IgD-negative memory B cell (primary cell): ENCODE results near the gene STKLD1. TPM values are rescaled to one million over a fixed set of nuclear protein-coding genes. Genes with fewer than 3 reads are reported as not detected.

Source experiments
- H3K27ac Mint-ChIP-seq, 3 donors: one replicate each; pipeline ENCODE4 v1.8.0; 2020 to 2022; ENCODE audit warnings: mild to moderate bottlenecking in 3 of 3, mixed read lengths in 3 of 3, moderate library complexity in 1 of 3
- H3K27me3 Mint-ChIP-seq: one replicate; pipeline ENCODE4 v1.8.0; 2021; ENCODE audit warnings: mixed read lengths
- H3K36me3 Mint-ChIP-seq: one replicate; pipeline ENCODE4 v1.8.0; 2020; ENCODE audit warnings: mild to moderate bottlenecking, mixed read lengths
- H3K4me1 Mint-ChIP-seq, 3 donors: one replicate each; pipeline ENCODE4 v1.8.0; 2020 to 2022; ENCODE audit warnings: mixed read lengths in 3 of 3, mild to moderate bottlenecking in 1 of 3
- H3K4me3 Mint-ChIP-seq, 4 donors: one replicate each; pipeline ENCODE4 v1.8.0; 2020 to 2022; ENCODE audit warnings: mild to moderate bottlenecking in 4 of 4, mixed read lengths in 4 of 4, moderate library complexity in 3 of 4
- H3K9me3 Mint-ChIP-seq, 3 donors: one replicate each; pipeline ENCODE4 v1.8.0; 2020 to 2021; ENCODE audit warnings: mixed read lengths in 3 of 3, mild to moderate bottlenecking in 1 of 3
- polyA plus RNA-seq: library from polyadenylated mRNA; unstranded; fragments of 300-500 nt; fragmentation: Illumina TruSeq; gene quantifications from one replicate; pipeline ENCODE4 v1.2.3, GENCODE V29; 2021

The STKLD1 gene
- polyA plus RNA-seq, 1 donor from 2014 or later = 0.16 TPM

DNA sequence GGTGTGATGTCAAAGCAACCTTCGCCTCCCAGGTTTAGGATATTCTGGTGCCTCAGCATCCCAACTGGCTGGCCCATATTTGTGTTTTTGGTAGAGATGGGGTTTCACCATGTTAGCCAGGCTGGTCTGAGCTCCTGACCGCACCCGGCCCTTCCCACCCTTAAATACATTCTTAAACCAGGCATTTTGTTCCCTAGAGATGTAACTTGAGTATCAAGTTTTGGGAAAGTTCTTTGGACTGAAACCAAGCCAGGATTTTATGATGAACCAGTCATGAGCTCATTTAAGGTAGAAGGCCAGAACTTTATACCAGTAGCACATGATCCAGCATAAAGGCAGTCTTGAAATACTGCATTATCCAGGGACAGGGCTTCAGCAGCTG lies 24.6 kb upstream of the STKLD1 start:
- Mint-ChIP-seq H3K27me3 (no peaks in the 10 kb centered on the region), H3K9me3 (no peaks in the 10 kb centered on the region), H3K4me3 (peak overlapping the region in 1 of 4 donors; percentile 95), H3K27ac (peak overlapping the region in 1 of 3 donors; percentile 92), H3K4me1 (peaks cover 17 to 31% (median 24%) of the 10 kb centered on the region in 3 donors), H3K36me3 (peaks cover 5% of the 10 kb centered on the region)

DNA sequence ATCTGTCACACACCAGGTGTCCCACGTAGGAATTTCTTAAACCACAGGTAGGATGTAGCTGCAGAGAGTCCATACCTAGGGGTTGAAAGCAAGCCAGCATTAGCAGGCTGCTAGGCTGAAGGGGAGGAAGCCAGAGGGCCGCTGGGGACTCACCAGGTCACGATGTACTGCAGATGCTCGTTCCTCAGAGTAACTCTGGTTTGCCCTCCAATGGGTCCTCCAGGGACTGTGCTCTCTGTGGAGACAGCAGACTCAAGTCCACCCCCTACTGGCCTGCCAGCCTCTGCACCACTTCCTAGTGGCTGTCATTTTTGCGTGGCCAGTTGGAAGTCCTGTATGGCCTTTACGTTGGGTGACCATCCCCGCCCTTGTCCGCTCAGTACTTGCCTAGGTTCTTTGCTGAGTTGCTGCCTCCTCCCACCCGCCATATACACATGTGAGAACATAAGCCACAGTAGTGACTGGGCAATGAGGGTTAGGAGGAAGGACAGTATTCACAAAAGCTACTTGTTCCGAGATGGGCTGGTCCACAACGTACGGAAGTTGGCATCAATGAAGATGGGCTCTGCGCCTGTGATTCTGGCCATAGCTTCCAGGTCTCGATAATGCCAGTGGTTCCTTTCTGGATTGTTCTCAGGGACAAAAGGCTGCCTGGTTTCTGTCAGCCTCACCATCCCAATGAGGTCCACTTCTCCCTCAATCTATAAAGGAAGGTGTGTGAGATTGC lies 24.1 kb upstream of the STKLD1 start:
- peak overlapping the region in 3 of 4 donors; percentile 32 to 95 (median 57) for H3K4me3 Mint-ChIP-seq
- H3K27ac Mint-ChIP-seq = peak overlapping the region in 1 of 3 donors; percentile 92
- H3K36me3 Mint-ChIP-seq = peaks cover 5% of the 10 kb centered on the region
- H3K4me1 Mint-ChIP-seq = peaks cover 17 to 25% (median 18%) of the 10 kb centered on the region in 3 donors
- no peaks in the 10 kb centered on the region for H3K27me3 Mint-ChIP-seq
- H3K9me3 Mint-ChIP-seq = no peaks in the 10 kb centered on the region

GRCh38 chr9:133352635-133353340 lies 23.4 kb upstream of the STKLD1 start:
- Mint-ChIP-seq H3K4me1 (peaks cover 16 to 30% (median 20%) of the 10 kb centered on the region in 3 donors), H3K9me3 (no peaks in the 10 kb centered on the region), H3K4me3 (peak overlapping the region in 1 of 4 donors; percentile 95), H3K27me3 (no peaks in the 10 kb centered on the region), H3K36me3 (peaks cover 5% of the 10 kb centered on the region), H3K27ac (peak overlapping the region in 2 of 3 donors; percentile 71 to 92)

- Mint-ChIP-seq H3K4me1 (peaks cover 11 to 27% (median 23%) of the 10 kb centered on the region in 3 donors), H3K36me3 (peaks cover 3% of the 10 kb centered on the region), H3K4me3 (peak overlapping the region in 1 of 4 donors; percentile 95), H3K27ac (peak overlapping the region in 1 of 3 donors; percentile 92), H3K27me3 (no peaks in the 10 kb centered on the region), H3K9me3 (no peaks in the 10 kb centered on the region)
Measured at GRCh38 chr9:133353548-133353947, 22.6 kb upstream of the STKLD1 start.

DNA sequence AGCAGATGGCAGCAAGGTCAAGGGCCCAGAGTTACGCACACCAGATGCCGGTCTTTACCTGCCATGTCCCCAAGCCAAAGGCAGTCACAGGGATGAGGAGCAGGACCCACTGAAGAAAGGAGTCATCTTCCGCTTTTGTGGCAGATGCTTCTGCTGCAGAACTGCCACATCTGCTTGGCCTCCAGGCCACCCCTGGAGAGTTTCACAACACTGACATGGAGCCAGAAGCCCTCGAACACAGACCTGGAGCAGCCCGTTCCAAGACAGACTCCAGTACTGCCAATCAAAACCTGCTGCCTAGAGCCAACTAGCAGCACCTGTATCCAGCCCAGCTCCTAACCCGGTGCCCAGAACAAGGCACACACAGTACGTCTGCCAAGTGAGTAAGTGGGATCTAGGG lies 21.4 kb upstream of the STKLD1 start:
- no peaks in the 10 kb centered on the region for H3K36me3 Mint-ChIP-seq
- H3K4me3 Mint-ChIP-seq = peak overlapping the region in 3 of 4 donors; percentile 75 to 95 (median 85)
- no peaks in the 10 kb centered on the region for H3K27me3 Mint-ChIP-seq
- peaks cover 3 to 20% (median 11%) of the 10 kb centered on the region in 3 donors for H3K4me1 Mint-ChIP-seq
- peak overlapping the region; percentile 59 to 92 (median 83) for H3K27ac Mint-ChIP-seq
- no peaks in the 10 kb centered on the region for H3K9me3 Mint-ChIP-seq

DNA sequence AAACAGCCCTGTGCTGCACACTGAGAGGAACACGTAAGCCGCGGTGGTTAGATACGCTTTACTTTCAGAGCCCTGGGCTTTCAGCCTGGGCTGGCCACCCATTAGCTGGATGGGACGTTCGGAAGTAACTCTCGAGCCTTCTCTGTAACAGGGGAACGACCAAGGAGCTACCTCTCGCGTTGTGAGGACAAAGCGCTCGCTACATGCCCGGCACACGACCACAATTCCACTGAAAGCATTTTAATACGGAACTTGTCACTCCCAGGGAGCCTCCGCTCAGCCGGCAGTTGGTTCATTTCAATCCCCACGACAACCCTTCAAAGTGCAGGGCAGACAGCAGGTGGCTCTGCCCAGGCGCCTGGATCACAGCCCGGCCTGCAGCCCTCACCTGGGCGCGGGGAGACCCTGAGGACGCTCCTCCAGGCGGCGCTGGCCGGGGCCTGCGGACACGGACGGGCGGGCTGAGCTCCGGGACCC lies 20.2 kb upstream of the STKLD1 start:
- peaks cover 3 to 20% (median 13%) of the 10 kb centered on the region in 3 donors for H3K4me1 Mint-ChIP-seq
- H3K36me3 Mint-ChIP-seq = no peaks in the 10 kb centered on the region
- no peaks in the 10 kb centered on the region for H3K27me3 Mint-ChIP-seq
- no peaks in the 10 kb centered on the region for H3K9me3 Mint-ChIP-seq
- H3K27ac Mint-ChIP-seq = peak overlapping the region; percentile 92
- peak overlapping the region; percentile 85 to 95 (median 94) for H3K4me3 Mint-ChIP-seq

- H3K36me3 Mint-ChIP-seq = no peaks in the 10 kb centered on the region
- H3K4me1 Mint-ChIP-seq = peaks cover 3 to 20% (median 13%) of the 10 kb centered on the region in 3 donors
- no peaks in the 10 kb centered on the region for H3K27me3 Mint-ChIP-seq
- H3K4me3 Mint-ChIP-seq = peak within 1 kb of the TSS; percentile 85 to 95 (median 94)
- no peaks in the 10 kb centered on the region for H3K9me3 Mint-ChIP-seq
- peak within 1 kb of the TSS; percentile 92 for H3K27ac Mint-ChIP-seq
Measured at GRCh38 chr9:133356391-133357091, 19.6 kb upstream of the STKLD1 start, which contains the start of the genes SURF1 and SURF2. SURF1 (minus strand) TSS chr9:133356487; CDS start chr9:133356453, 34 bp downstream. SURF2 (plus strand) TSS chr9:133356550; CDS start chr9:133356593, 43 bp downstream.

GRCh38 chr9:133357656-133358055 lies 18.5 kb upstream of the STKLD1 start:
- Mint-ChIP-seq H3K9me3 (no peaks in the 10 kb centered on the region), H3K36me3 (peaks cover 1% of the 10 kb centered on the region), H3K27me3 (no peaks in the 10 kb centered on the region), H3K4me1 (peaks cover 0 to 20% (median 13%) of the 10 kb centered on the region in 3 donors), H3K27ac (peak overlapping the region in 2 of 3 donors; percentile 67 to 74), H3K4me3 (peak overlapping the region; percentile 85 to 95 (median 90))

DNA sequence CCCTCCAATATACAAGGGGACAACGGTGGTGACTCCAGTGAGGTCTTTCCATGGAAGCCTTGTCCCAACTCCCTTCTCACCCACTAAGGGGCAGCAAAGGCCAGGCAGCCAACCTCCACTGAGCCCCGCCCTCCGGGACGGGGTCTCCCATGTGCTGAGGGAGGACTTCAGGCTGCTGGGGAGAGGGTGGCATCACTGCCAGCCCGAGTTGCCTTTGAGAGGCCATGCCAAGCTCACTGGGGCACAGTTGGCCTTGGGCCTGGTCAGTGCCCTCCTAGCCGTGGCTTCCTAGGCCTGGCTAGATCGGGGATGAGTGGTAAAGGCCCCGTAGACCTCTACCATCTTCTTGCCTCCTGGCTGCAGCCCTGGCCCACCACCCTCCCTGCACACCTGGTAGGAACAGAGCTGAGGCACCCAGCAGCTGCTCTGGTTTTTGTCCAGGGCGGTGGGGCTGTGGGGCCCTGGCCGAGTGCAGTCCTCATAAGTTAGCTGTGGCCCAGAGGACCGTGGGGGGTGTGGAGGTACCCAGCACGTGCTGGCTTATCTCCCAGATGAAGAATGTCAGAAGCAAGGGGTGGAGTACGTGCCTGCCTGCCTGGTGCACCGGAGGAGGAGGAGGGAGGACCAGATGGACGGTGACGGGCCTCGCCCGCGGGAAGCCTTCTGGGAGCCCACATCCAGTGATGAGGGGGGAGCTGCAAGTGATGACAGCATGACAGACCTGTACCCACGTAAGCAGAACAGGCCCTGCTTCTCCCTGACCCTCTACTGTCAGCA lies 16.6 kb upstream of the STKLD1 start:
- peak overlapping the region in 2 of 4 donors; percentile 16 to 68 for H3K4me3 Mint-ChIP-seq
- peaks cover 0 to 17% (median 11%) of the 10 kb centered on the region in 3 donors for H3K4me1 Mint-ChIP-seq
- no peaks in the 10 kb centered on the region for H3K27me3 Mint-ChIP-seq
- H3K9me3 Mint-ChIP-seq = no peaks in the 10 kb centered on the region
- peaks cover 1% of the 10 kb centered on the region for H3K36me3 Mint-ChIP-seq
- H3K27ac Mint-ChIP-seq = peak overlapping the region in 2 of 3 donors; percentile 53 to 77

GRCh38 chr9:133360400-133361393 lies 15.5 kb upstream of the STKLD1 start:
- Mint-ChIP-seq H3K27ac (peak overlapping the region in 2 of 3 donors; percentile 28 to 77), H3K27me3 (no peaks in the 10 kb centered on the region), H3K4me1 (peaks cover under 1 to 11% (median 11%) of the 10 kb centered on the region in 3 donors), H3K4me3 (peak overlapping the region in 2 of 4 donors; percentile 38 to 74), H3K9me3 (no peaks in the 10 kb centered on the region), H3K36me3 (peaks cover 1% of the 10 kb centered on the region)

- peak overlapping the region in 1 of 4 donors; percentile 74 for H3K4me3 Mint-ChIP-seq
- no peaks in the 10 kb centered on the region for H3K9me3 Mint-ChIP-seq
Measured at GRCh38 chr9:133361507-133362092, 14.6 kb upstream of the STKLD1 start.

GRCh38 chr9:133362359-133363044 lies 13.7 kb upstream of the STKLD1 start:
- Mint-ChIP-seq H3K27me3 (no peaks in the 10 kb centered on the region), H3K36me3 (peaks cover 1% of the 10 kb centered on the region), H3K4me1 (peaks cover 5 to 11% (median 8%) of the 10 kb centered on the region in 3 donors), H3K4me3 (peak overlapping the region in 2 of 4 donors; percentile 12 to 74), H3K9me3 (no peaks in the 10 kb centered on the region), H3K27ac (peak overlapping the region in 1 of 3 donors; percentile 82)

More at GRCh38 chr9:133361507-133362092, 14.6 kb upstream of the STKLD1 start:
- Mint-ChIP-seq H3K36me3 (peaks cover 1% of the 10 kb centered on the region), H3K4me1 (peaks cover 5 to 11% (median 11%) of the 10 kb centered on the region in 3 donors), H3K27me3 (no peaks in the 10 kb centered on the region), H3K27ac (peak overlapping the region in 2 of 3 donors; percentile 28 to 82)
